Heart right ventricle (tissue), 16 donors: ENCODE data around the gene MRPL32. TPM values are rescaled to one million over a fixed set of nuclear protein-coding genes. Genes with fewer than 3 reads are reported as not detected.

Source experiments
- ATAC-seq, 8 donors: fragments of 200-7000 bp; cut with Tn5 transposase; one replicate each; pipeline ENCODE4 v1.9.1; 2020; ENCODE audit warnings: mild to moderate bottlenecking in 8 of 8, moderate library complexity in 8 of 8, moderate number of reproducible peaks in 1 of 8
- DNase-seq, 2 donors: peaks; one replicate each; pipeline ENCODE4 v3.0.0-alpha.2; 2020
- H3K27ac ChIP-seq, 10 donors: fragments of 200-600 bp; sonication (generic) in 2 of 10; one replicate each; pipeline versions ENCODE4 v1.5.0 to v1.8.0; 2020 to 2022; ENCODE audit warnings: mild to moderate bottlenecking in 3 of 10
- H3K27me3 ChIP-seq, 7 donors: fragments of 200-600 bp; one replicate each; pipeline ENCODE4 v1.8.0; 2021 to 2022; ENCODE audit warnings: mild to moderate bottlenecking in 2 of 7
- H3K36me3 ChIP-seq, 9 donors: fragments of 200-600 bp; sonication (generic) in 1 of 9; one replicate each; pipeline versions ENCODE4 v1.5.0 to v1.8.0; 2020 to 2022; ENCODE audit warnings: mild to moderate bottlenecking in 2 of 9
- H3K4me1 ChIP-seq, 9 donors: fragments of 200-600 bp; sonication (generic) in 1 of 9; one replicate each; pipeline versions ENCODE4 v1.5.0 to v1.8.0; 2020 to 2022; ENCODE audit warnings: mild to moderate bottlenecking in 4 of 9
- H3K4me3 ChIP-seq, 10 donors: fragments of 200-600 bp; sonication (generic) in 2 of 10; one replicate each; pipeline versions ENCODE4 v1.5.0 to v1.8.0; 2020 to 2022; ENCODE audit warnings: mild to moderate bottlenecking in 7 of 10, moderate library complexity in 2 of 10
- H3K9me3 ChIP-seq, 11 donors: fragments of 200-600 bp in 10 of 11; sonication (generic) in 2 of 11; one replicate each; pipeline versions ENCODE4 v1.5.0 to v1.8.0; 2013 to 2022; ENCODE audit warnings: mild to moderate bottlenecking in 2 of 11, control low read depth in 1 of 11, moderate library complexity in 1 of 11
- WGBS, 2 donors: extraction: QIAGEN DNeasy Blood & Tissue Kit; methylation state at CpG; one replicate each; pipeline ENCODE4 v1.1.7; 2013; ENCODE audit warnings: inconsistent platforms in 1 of 2; 5-methylcytosine and 5-hydroxymethylcytosine counted together
- intact Hi-C, 10 donors: fragments of 100-400 bp; cut with DNase I; formaldehyde crosslinking; loops; one replicate each; pipeline versions ENCODE4 v1.11.1 to v1.14.2; 2022
- polyA plus RNA-seq, 2 donors: library from polyadenylated mRNA; stranded (reverse); fragments of 200-250 nt; gene quantifications; one replicate each; pipeline ENCODE4 v1.2.3, GENCODE V29; 2013
- total RNA-seq, 10 donors: library from RNA; stranded (reverse); fragmentation: NEBNext Ultra II Directional in 3 of 10; extraction: Animal tissue kit (Norgen Biotek cat#: 25700) in 3 of 10; gene quantifications; one replicate each; pipeline versions ENCODE4 v1.2.1 to v1.2.4, GENCODE V29; 2021 to 2023
- TF ChIP-seq, protein P1 (sequence below), 9 donors: fragments of 200-600 bp; sonication (generic) in 2 of 9; IDR thresholded peaks; one replicate each; pipeline versions ENCODE4 v1.5.0 to v1.8.0; 2021 to 2022; ENCODE audit warnings: antibody characterized with exemption in 9 of 9, mild to moderate bottlenecking in 5 of 9, moderate library complexity in 1 of 9
- donor health status: Arrhythmogenic right ventricular cardiomyopathy.
- donor health status: ischemic (EF 13 %, LVEDD 7.1; RV severe dilation, severe dysfunction).
- donor health status: healthy with polysubstance abuse.
- donor health status: DM: no; HTN: yes; CAD: no.
- donor health status: DM: no; HTN: no; CAD: no.
- donor health status: ischemic (EF 25% LVEDD 6.9; RV normal size, moderate dysfunction).
- donor health status: ischemic (EF 25% LVEDD 5.7; RV mildly dilated, moderate dysfunction).
- donor health status: healthy.
- donor health status: DM: yes; HTN: yes; CAD: no.
- donor health status: Ischemic cardiomyopathy.
- donor health status: ischemic (EF 35%, LVEDD 5.7; RV mildly dilated, moderate dysfunction).
- donor health status: nonischemic (EF 11% LVEDD 7.7; RV severe dilation, severe dysfunction).
- donor health status: DM: yes; HTN: yes; CAD: no.
- donor health status: PGD.
- donor health status: ischemic (EF 29% LVEDD 5.4; RV normal size, mild dysfunction).
- donor health status: nonischemic (EF 23%, LVEDD 6.1; RV moderate dilation, normal function).

MRPL32 gene
- total and polyA plus RNA-seq, 12 donors = 45.7 to 99.2 (median 59.1) TPM

DNA sequence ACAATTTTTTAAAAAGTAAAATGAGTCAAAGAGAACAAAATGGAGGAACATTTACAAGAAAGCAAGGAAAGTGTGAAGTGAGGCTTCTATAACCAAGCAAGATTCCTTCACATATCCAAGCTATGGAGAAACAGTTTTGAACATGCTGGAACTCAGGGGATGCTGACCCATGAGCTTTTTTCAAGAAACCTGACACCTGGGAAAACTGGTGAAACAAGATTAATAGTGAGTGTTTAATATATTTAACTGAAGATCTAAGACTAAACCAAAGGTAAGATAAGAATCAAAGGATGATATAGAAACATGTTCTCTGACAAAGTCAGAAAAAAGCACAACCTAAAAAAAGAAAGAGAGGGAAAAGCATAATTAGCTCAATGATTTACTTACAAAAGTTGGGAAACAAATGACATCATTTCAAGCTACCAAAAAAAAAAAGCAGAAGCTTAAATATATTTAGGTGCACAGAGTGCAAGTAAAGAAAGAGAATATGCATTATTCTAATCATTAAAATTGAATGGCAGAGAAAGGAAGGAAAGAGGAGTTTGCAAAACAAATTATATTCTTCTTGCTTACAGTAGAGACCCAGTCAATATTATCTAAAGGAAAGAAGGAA is 45.2 kb upstream of the MRPL32 start:
- Histone ChIP-seq H3K27me3 (no peaks in the 10 kb centered on the region), H3K27ac (no peak overlapping the region), H3K36me3 (no peaks in the 10 kb centered on the region), H3K9me3 (no peaks in the 10 kb centered on the region), H3K4me3 (peak overlapping the region in 1 of 10 donors; percentile 75), H3K4me1 (peaks cover 0 to 21% (median 6%) of the 10 kb centered on the region in 9 donors)
- intact Hi-C loops = no loop called here
- ATAC-seq (no peak), DNase-seq (no peak)
- TF ChIP-seq, protein P1, sequence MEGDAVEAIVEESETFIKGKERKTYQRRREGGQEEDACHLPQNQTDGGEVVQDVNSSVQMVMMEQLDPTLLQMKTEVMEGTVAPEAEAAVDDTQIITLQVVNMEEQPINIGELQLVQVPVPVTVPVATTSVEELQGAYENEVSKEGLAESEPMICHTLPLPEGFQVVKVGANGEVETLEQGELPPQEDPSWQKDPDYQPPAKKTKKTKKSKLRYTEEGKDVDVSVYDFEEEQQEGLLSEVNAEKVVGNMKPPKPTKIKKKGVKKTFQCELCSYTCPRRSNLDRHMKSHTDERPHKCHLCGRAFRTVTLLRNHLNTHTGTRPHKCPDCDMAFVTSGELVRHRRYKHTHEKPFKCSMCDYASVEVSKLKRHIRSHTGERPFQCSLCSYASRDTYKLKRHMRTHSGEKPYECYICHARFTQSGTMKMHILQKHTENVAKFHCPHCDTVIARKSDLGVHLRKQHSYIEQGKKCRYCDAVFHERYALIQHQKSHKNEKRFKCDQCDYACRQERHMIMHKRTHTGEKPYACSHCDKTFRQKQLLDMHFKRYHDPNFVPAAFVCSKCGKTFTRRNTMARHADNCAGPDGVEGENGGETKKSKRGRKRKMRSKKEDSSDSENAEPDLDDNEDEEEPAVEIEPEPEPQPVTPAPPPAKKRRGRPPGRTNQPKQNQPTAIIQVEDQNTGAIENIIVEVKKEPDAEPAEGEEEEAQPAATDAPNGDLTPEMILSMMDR (IDR thresholded peaks at IDR 0.05) = no peak

DNA sequence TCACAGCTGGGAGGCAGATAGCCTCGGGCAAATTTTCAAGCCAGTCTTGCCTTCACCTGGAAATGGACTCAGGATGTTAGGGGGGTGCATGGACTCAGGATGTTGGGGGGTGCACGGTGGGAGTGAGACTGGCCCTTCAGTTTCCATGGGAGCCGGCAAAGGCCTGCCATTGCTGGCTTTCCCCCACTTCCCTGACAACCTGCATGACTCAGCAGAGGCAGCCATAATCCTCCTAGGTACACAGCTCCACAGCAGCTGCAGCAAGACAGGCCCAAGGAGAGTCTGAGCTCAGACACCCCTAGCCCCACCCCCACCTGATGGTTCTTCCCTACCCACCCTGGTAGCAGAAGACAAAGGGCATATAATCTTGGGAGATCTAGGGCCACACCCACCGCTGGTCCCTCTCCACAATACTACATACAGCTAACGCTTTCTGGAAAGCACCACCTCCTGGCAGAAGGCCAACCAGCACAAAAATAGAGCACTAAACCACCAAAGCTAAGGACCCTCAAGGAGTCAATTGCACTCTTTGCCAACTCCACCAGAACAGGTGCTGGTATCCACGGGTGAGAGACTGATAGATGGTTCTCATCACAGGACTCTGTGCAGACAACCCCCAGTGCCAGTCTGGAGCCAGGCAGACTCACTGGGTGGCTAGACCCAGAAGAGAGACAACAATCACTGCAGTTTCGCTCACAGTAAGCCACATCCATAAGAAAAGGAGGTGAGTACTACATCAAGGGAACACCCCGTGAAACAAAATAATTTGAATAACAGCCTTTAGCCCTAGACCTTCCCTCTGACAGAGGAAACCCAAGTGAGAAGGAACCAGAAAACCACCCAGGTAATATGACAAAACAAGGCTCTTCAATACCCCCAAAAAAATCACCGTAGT is 38.6 kb upstream of the MRPL32 start:
- intact Hi-C loops = no loop called here
- TF ChIP-seq, protein P1 (IDR thresholded peaks at IDR 0.05) = no peak
- Histone ChIP-seq H3K9me3 (peaks cover 0 to 11% (median 0%) of the 10 kb centered on the region in 11 donors), H3K27ac (no peak overlapping the region), H3K36me3 (no peaks in the 10 kb centered on the region), H3K4me1 (peaks cover 0 to 11% (median 3%) of the 10 kb centered on the region in 9 donors), H3K27me3 (no peaks in the 10 kb centered on the region), H3K4me3 (no peak overlapping the region)
- ATAC-seq (no peak), DNase-seq (no peak)
- 79 to 80% methylated on average over 9 of the region's 9 CpGs for WGBS, 2 donors

DNA sequence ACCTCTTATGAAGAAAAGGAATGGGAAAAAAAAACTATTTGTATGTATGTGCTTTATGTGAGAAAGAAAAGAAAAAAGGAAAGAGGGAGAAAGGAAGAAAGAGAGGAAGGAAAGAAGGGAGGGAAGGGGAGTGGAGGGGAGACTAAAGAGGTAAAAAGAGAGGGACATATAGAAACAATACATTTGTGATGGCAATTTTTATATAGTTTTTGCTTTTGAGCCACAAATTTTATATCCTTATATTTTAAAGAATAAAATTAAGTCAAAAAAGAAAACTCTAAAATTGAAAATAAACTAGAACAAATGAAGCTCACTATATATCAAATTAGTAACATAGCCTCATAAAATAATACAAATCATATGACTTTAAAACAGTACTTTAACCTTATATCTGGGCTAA is 31.3 kb upstream of the MRPL32 start:
- no peak overlapping the region for H3K4me3 ChIP-seq
- no peak overlapping the region for H3K27ac ChIP-seq
- no peak for ATAC-seq
- no peaks in the 10 kb centered on the region for H3K27me3 ChIP-seq
- no peaks in the 10 kb centered on the region for H3K9me3 ChIP-seq
- intact Hi-C loops = no loop called here
- no peaks in the 10 kb centered on the region for H3K4me1 ChIP-seq
- H3K36me3 ChIP-seq = no peaks in the 10 kb centered on the region
- no peak for DNase-seq
- TF ChIP-seq, protein P1 (IDR thresholded peaks at IDR 0.05) = no peak

DNA sequence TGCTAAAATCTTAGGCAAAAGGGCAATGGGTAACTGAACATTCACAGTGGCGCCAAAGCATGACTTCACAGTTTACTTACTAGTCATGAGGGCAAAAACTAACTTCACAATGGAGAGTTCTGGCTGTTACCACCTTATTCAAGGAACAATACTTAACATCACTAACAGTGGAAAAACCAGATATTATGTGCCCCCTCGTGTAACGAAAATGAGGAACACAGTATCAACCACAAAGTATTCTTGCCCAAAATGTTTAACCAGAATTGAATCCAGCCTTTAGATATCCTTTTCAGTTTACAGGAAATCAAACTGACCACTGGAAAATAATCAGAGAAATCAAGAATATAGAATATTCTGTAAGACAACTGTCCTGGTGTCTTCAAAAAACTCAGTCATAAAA is 29.8 kb upstream of the MRPL32 start:
- Histone ChIP-seq H3K9me3 (no peaks in the 10 kb centered on the region), H3K27ac (no peak overlapping the region), H3K36me3 (no peaks in the 10 kb centered on the region), H3K4me3 (no peak overlapping the region), H3K27me3 (no peaks in the 10 kb centered on the region), H3K4me1 (no peaks in the 10 kb centered on the region)
- TF ChIP-seq, protein P1 (IDR thresholded peaks at IDR 0.05) = no peak
- intact Hi-C loops = no loop called here
- WGBS, 2 donors = 59 to 70% methylated on average over 3 of the region's 3 CpGs
- no peak for DNase-seq
- no peak for ATAC-seq
